Right lobe of liver (tissue), 6 donors: ENCODE results near the gene PRLHR. TPM values are rescaled to one million over a fixed set of nuclear protein-coding genes. Genes with fewer than 3 reads are reported as not detected.

Experiments
- ATAC-seq, 4 donors: fragments of 200-7000 bp; cut with Tn5 transposase; one replicate each; pipeline ENCODE4 v1.9.1; 2020; ENCODE audit warnings: mild to moderate bottlenecking in 4 of 4, moderate library complexity in 4 of 4
- DNase-seq, 3 donors: peaks; one replicate each; pipeline ENCODE4 v3.0.0-alpha.2; 2020
- H3K27ac ChIP-seq, 3 donors: fragments of 200-600 bp; one replicate each; pipeline ENCODE4 v1.8.0; 2022
- H3K27me3 ChIP-seq, 2 donors: fragments of 200-600 bp; one replicate each; pipeline ENCODE4 v1.8.0; 2022
- H3K36me3 ChIP-seq, 4 donors: fragments of 200-600 bp; sonication (generic) in 1 of 4; one replicate each; pipeline versions ENCODE4 v1.5.1 to v1.8.0; 2017 to 2022; ENCODE audit warnings: control low read depth in 1 of 4
- H3K4me1 ChIP-seq, 4 donors: fragments of 200-600 bp; sonication (generic) in 1 of 4; one replicate each; pipeline versions ENCODE4 v1.5.1 to v1.8.0; 2017 to 2022; ENCODE audit warnings: control low read depth in 1 of 4
- H3K4me3 ChIP-seq, 3 donors: fragments of 200-600 bp; one replicate each; pipeline ENCODE4 v1.8.0; 2022
- H3K9me3 ChIP-seq, 4 donors: fragments of 200-600 bp; sonication (generic) in 1 of 4; one replicate each; pipeline versions ENCODE4 v1.5.1 to v1.8.0; 2017 to 2022; ENCODE audit warnings: control low read depth in 1 of 4
- CTCF ChIP-seq, 4 donors: fragments of 200-600 bp in 3 of 4; fragments of 450-650 bp in 1 of 4; IDR thresholded peaks; one replicate each; pipeline versions ENCODE4 v1.5.1 to v1.8.0; 2016 to 2022; ENCODE audit warnings: antibody characterized with exemption in 4 of 4, mild to moderate bottlenecking in 2 of 4
- POLR2A ChIP-seq: fragments of 450-650 bp; IDR thresholded peaks from one replicate; pipeline ENCODE4 v1.6.1; 2017; ENCODE audit warnings: antibody characterized with exemption, mild to moderate bottlenecking
- WGBS: methylation state at CpG from one replicate; pipeline ENCODE4 v1.1.6; 2018; ENCODE audit warnings: low coverage, low lambda C conversion rate; ENCODE audit not compliant: insufficient coverage; ENCODE audit errors: missing lambda C conversion rate; 5-methylcytosine and 5-hydroxymethylcytosine counted together
- intact Hi-C, 2 donors: fragments of 100-400 bp; cut with DNase I; formaldehyde crosslinking; loops; one replicate each; pipeline versions ENCODE4 v1.11.2 to v1.14.1; 2022
- total RNA-seq, 6 experiments: library from RNA; depleted of rRNA in 2 of 6; stranded (reverse); fragments of >200 nt in 2 of 6; fragmentation: NEBNext Ultra II Directional in 3 of 6; extraction: Animal tissue kit (Norgen Biotek cat#: 25700) in 3 of 6; gene quantifications; one replicate each; pipeline versions ENCODE4 v1.1.0 to v1.2.4, GENCODE V29; 2016 to 2023
- donor health status: DM: no; HTN: yes; CAD: no.
- donor health status: DM: no; HTN: no; CAD: no.
- donor health status: DM: no; HTN: no; CAD: no.
- donor health status: DM: no; HTN: yes; CAD: no.
- donor health status: DM: no; HTN: yes; CAD: no.

The PRLHR gene
- total RNA-seq, 6 experiments from 2014 or later: not detected

- intact Hi-C loops: no loop called here
- DNase-seq: no peak
Measured at GRCh38 chr10:118585234-118585633, 10.2 kb downstream of the PRLHR start.

GRCh38 chr10:118584181-118584954 lies 11.1 kb downstream of the PRLHR start:
- intact Hi-C loops: no loop called here
- no peak overlapping the region for H3K4me3 ChIP-seq
- TF ChIP-seq POLR2A (no peak), CTCF (IDR thresholded peaks at IDR 0.05) (no peak)
- H3K36me3 ChIP-seq: no peaks in the 10 kb centered on the region
- H3K27ac ChIP-seq: no peak overlapping the region
- H3K4me1 ChIP-seq: no peaks in the 10 kb centered on the region
- ATAC-seq (no peak), DNase-seq (no peak)
- no peaks in the 10 kb centered on the region for H3K27me3 ChIP-seq
- 72% methylated on average over 5 of the region's 6 CpGs for WGBS
- H3K9me3 ChIP-seq: no peaks in the 10 kb centered on the region

More at GRCh38 chr10:118585234-118585633, 10.2 kb downstream of the PRLHR start:
- TF ChIP-seq POLR2A: no peak
- no peak for TF ChIP-seq CTCF (IDR thresholded peaks at IDR 0.05)
- H3K4me3 ChIP-seq: no peak overlapping the region
- no peaks in the 10 kb centered on the region for H3K4me1 ChIP-seq
- WGBS: 68% methylated on average over 5 of the region's 5 CpGs
- no peaks in the 10 kb centered on the region for H3K36me3 ChIP-seq
- no peaks in the 10 kb centered on the region for H3K27me3 ChIP-seq
- no peak overlapping the region for H3K27ac ChIP-seq
- no peak for ATAC-seq
- no peaks in the 10 kb centered on the region for H3K9me3 ChIP-seq

GRCh38 chr10:118583611-118584010 lies 11.8 kb downstream of the PRLHR start:
- DNase-seq (no peak), ATAC-seq (no peak)
- Histone ChIP-seq H3K27ac (no peak overlapping the region), H3K9me3 (no peaks in the 10 kb centered on the region), H3K4me3 (no peak overlapping the region), H3K36me3 (no peaks in the 10 kb centered on the region), H3K4me1 (no peaks in the 10 kb centered on the region), H3K27me3 (no peaks in the 10 kb centered on the region)
- 87% methylated on average over 3 of the region's 5 CpGs for WGBS
- TF ChIP-seq CTCF (IDR thresholded peaks at IDR 0.05) (no peak), POLR2A (no peak)
- intact Hi-C loops: no loop called here

GRCh38 chr10:118582511-118582910 lies 12.9 kb downstream of the PRLHR start:
- 100% methylated on average over 2 of the region's 3 CpGs for WGBS
- Histone ChIP-seq H3K36me3 (no peaks in the 10 kb centered on the region), H3K27me3 (no peaks in the 10 kb centered on the region), H3K4me1 (no peaks in the 10 kb centered on the region), H3K4me3 (no peak overlapping the region), H3K27ac (no peak overlapping the region), H3K9me3 (no peaks in the 10 kb centered on the region)
- DNase-seq (no peak), ATAC-seq (no peak)
- intact Hi-C loops: no loop called here
- TF ChIP-seq POLR2A (no peak), CTCF (IDR thresholded peaks at IDR 0.05) (no peak)
